Measurements from ENCODE around the gene KCNA2.

KCNA2 gene

DNA sequence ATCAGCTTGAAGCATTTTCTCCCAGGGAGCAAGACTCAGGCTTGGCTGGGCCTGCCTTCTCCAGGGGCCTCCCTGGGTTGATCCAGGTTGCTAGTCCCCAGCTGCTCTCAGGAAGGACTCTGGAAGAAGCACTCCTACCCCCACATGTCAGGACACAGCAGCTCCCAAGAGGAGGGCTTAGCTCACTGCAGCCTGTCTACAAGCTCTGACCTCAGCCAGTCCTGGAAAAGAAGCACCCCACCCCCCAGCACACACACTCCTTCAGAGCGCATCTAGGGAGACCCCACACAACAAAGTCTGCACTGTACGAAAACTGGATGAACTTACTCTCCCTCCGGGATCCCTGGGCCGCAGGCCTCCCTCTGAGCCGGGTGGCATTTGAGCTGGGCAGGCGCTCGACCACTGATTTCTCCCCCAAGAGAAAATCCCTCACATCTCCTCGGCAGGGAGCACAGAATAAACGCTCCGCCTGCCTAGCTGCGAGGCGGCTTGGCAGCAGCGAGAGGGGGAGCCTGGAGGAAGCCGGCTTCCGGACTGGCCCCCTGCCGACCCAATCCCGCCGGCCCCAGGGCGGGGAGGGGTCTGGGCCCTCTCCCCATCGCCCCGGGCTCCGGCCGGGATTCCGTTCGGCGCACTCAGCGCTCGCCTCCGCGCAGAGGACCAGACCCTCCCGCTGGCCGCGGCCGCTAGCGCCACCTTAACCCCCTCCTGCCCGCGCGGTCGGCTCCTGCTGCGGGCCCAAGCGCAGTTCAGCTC lies at the start of gene KCNA2:
Gene KCNA2 (minus strand): TSS at position 458 of the 756 bp plus-strand sequence. CDS start 1,576 bp downstream, outside the sequence.
- DNase-seq = peak in 1 of 2 experiments; percentile 46

GRCh38 chr1:110650609-110651008 lies 44.5 kb upstream of the KCNA2 start:
- DNase-seq = no peak

GRCh38 chr1:110648417-110648816 lies 42.3 kb upstream of the KCNA2 start:
- DNase-seq = no peak

DNA sequence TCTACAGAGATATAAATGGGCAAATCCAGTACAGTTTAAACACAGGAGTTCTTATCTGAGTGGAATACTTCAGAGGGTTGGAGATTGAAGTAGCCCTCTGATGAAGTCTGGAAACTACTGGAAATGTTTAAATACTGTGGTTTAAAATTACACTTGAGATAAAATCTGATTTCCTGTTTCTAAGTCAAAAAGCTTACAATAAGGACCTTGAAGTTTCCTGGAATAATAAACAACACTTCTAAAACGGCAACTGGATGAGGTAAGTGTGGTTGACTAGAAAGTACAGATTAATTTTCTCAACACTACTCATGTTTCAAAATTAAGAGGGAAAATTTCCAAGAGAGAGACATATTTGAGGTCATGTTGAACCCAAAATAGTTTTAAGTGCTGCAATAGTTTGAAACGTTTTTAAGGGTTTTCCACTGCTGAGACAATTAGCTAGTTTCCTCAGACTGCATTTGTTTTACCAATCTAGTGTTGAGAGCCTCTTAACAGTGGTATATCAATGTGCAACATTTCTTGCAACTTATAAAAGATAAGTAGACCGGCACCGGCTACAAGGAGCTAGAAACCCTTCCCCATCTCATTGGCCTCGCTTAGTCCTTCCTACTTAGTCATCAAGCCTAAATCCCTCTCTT lies 41.2 kb upstream of the KCNA2 start:
- DNase-seq = no peak

DNA sequence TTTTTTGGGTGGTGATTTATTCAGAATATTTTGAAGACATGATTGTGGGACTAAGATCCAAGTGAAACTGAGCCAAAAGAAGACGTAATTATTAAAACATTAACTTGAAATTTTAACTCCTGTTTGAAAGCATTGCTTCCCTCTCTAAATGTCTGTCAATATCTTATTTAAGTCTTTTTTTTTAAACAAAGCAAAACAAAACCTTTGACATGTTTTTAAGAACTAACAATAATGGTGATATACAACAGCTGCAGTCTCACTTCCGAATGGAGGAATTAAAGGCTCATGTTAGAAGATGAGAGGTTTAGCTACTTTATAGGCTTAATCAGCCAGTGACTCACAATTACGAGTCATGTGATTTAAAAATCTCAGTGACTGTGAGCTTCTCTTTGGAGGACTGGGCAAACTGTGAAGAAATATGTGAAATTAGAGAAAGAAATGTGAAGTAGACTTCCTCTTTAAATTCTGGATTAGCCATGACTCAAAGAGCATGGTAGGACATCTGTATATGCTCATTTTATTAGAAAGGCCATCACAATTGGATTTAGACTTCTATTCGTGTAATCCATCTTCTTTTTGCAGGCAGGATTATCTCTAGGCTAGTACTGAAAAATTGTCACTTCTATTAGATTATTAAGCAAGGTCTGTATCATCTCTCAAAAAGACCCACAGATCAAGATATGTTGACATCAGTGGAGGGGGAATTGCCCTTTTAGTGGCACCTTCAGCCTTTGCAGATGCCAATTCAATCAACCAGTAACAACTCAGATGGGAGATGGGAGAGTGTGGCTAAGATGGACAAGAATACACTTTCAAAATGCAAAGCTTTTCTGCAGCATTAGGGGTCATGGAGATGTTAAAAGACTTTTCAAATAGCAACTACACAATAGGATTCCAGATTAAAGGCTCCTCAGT lies 39.9 kb upstream of the KCNA2 start:
- no peak for DNase-seq

DNA sequence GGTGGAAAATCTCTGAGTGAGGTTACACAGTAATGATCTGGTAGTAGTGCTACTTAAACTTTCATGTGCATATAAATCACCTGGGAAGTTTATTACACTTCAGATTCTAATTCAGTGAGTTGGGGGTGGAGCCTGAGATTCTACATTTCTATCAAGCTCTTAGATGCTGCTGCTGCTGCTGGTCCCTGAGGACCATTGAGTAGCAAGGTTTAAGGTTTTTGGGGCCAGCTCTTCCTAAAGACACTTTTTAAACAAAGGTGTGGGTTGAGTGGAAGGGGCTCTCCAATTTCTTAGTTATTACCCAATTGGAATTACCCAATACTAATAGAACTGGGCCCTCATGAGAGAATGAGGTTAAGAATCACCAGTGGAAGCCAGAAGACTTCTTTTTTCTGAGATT lies 39.1 kb upstream of the KCNA2 start:
- DNase-seq = no peak

- no peak for DNase-seq
Measured at GRCh38 chr1:110643879-110644472, 37.8 kb upstream of the KCNA2 start.

DNA sequence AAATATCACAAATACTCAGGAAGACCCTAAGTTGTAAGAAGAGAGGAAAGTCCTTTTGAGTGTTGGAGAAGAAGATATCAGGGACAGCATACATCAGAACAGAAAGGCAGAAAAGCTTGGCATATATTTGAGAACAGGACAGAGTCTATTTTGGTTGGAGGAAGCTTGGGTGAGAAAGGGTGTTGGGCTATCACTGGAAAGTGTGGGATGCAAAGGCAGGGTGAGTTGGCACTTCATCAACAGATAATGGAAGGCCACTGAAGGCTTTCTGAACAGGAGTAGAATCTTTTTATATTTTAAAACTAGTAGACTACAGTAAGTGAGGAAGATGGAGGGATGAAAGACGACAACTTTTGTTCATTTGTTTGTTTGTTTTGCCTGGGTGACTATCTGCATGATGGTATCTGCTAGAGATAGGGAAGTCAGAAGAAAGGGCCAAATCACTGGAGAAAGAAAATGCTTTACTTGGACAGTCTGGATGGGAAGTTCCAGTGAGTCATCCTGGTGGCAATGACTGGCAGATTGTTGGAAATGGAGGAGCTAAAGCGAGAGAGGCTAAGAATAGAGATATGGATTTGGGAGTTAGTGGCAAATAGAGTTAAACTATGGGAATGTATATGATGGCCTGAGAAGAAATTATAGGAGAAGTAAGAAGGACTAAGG lies 33.7 kb upstream of the KCNA2 start:
- DNase-seq = no peak

- peak in 1 of 2 experiments; percentile 15 for DNase-seq
Measured at GRCh38 chr1:110638556-110638955, 32.4 kb upstream of the KCNA2 start.

GRCh38 chr1:110638058-110638457 lies 31.9 kb upstream of the KCNA2 start:
- DNase-seq = peak; percentile 18

- DNase-seq = no peak
Measured at GRCh38 chr1:110637475-110637874, 31.3 kb upstream of the KCNA2 start.

DNA sequence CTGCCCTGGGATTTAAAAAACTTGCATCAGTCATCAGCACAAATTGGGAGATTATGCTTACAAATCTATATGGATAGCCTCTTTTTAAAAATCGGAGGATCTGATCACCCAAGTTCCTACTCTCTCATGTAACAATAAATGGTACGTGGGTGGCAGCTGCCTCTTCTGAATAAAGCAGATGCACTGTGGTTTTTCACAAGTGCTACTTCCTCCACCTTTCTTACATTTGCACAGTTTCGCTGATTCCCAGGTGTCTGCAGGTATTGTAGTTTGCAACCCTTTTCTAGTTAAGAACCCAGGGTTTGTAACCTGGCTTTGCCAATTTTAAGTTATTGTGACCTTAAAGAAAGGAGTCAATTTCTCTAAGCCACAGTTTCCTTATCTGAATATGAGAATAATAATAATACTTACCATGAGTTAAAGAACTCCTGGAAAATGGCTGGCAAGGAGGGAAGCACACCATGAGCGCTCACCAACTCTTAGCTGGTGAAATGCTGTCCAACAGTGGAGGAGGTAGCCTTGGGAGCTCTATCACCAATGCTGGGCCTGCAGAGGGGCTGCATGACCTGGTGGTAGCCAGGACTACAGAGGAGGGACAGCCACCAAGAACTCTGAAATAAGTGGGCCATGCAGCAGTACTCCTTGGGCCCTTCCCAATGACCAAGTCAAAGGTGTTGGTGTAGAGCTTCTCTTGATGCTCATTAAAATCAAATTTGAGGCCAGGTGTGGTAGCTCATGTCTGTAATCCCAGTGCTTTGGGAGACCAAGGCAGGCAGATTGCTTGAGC lies 30.2 kb upstream of the KCNA2 start:
- peak in 1 of 2 experiments; percentile 40 for DNase-seq

DNA sequence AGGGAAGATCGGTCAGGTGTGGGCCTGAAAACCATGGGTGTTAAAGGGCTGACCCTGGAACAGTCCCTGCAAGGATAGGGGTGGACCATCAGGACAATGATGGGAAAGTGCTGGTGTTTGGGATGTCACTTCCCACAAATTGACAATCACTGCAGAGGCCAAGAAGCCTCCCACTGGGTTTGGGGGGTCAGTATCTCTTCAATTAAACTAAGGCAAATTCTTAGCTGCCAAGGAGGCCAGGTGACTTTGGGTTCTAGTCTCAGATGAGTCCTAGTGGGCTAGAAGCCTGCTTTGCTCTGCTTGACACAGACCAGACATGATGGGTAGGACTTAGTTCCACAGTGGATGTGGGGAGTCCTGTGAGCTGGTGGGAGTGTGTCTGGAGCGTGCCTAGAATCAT lies 29.3 kb upstream of the KCNA2 start:
- no peak for DNase-seq

- peak; percentile 82 to 86 for DNase-seq
Measured at GRCh38 chr1:110634455-110635311, 28.5 kb upstream of the KCNA2 start.

- no peak for DNase-seq
Measured at GRCh38 chr1:110634086-110634454, 27.9 kb upstream of the KCNA2 start.

DNA sequence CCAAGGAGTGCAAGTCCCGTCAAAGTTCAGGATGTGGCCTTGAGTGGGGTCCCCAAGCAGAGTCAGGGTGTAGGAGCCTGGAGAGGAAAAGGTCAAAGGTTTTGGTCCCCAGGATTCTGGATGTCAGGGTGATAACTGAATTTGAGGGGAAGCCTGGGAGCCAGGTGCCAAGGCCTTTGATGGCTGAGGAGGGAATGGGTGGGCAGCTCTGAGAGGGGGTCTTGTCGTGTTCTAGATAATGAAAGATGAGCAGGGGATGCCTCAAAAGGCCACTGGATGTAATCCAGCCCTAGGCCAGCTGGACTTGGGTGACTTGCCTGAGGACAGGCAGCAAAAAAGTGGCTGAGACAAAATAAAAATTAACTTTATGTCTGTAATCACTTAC lies 27.5 kb upstream of the KCNA2 start:
- DNase-seq = no peak

DNA sequence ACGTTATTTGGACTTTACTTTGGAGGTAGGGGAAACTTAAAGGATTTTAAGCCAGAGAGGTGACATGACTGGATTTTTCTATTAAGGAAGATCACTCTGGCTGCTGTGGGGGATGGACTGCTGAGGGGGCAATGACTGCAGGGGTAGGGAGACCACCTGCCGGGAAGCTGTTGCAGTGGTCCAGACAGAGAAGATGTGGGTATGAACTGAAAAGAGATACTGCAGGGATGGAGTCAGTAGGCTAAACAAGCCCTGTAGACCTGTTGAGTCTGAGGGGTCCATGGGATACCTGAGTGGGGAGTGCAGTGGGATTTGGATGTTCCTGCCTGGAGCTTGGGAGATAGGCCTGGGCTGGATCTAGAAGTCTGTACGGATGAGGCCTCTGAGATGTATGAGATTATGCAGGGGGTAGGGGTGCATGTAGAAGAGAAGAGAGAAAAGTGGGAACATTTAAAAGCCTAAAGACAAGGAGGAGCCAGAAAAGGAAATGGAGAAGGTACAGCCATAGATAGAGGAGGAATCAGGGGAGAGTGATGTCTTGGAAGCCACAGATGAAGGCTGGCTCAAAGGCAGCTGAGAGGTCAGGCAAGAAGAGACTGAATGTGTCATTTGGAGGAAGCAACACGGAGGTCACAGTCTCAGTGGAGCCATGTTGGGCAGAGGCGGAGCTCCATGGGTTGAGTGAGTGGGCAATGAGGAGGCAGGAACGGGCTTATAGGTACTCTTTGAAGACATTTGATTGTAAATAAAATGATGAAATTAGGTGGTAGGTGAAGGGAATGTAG lies 25.9 kb upstream of the KCNA2 start:
- DNase-seq = no peak

- DNase-seq = peak; percentile 92 to 94
Measured at GRCh38 chr1:110630839-110631663, 24.9 kb upstream of the KCNA2 start.

Data from activated T-cell treated with anti-CD3 and anti-CD28 coated beads, Interleukin-2, amount 50 U/mL, for 48 hours (primary cell).